ENCODE data around the gene LRRIQ1. TPM values are rescaled to one million over a fixed set of nuclear protein-coding genes. Genes with fewer than 3 reads are reported as not detected.
"Not testable (repeated sequence)": the region's sequence is repeated elsewhere in the genome, so short reads cannot be mapped to it uniquely, and the experiment has no call there.

Gene LRRIQ1
- total RNA-seq, 1 donor from 2014 or later, result 25.5 TPM

GRCh38 chr12:85206543-85206942 is 170.4 kb downstream of the LRRIQ1 start:
- Histone ChIP-seq H2AFZ (replicated peaks) (no peak overlapping the region), H3K9me3 (ENCODE audit: low read depth) (no peaks in the 10 kb centered on the region), H3K79me2 (ENCODE audit: low read depth) (no peaks in the 10 kb centered on the region), H4K20me1 (ENCODE audit: low read depth) (no peaks in the 10 kb centered on the region), H3K27me3 (no peaks in the 10 kb centered on the region), H3K27ac (no peak overlapping the region), H3K4me1 (no peaks in the 10 kb centered on the region), H3K4me3 (no peak overlapping the region), H3K36me3 (no peaks in the 10 kb centered on the region), H3F3A (ENCODE audit: low read depth) (no peaks in the 10 kb centered on the region), H3K9ac (no peak overlapping the region), H3K4me2 (no peak overlapping the region)
- H3K36me3 Mint-ChIP-seq, result peaks cover 3% of the 10 kb centered on the region
- TF ChIP-seq, protein P1, sequence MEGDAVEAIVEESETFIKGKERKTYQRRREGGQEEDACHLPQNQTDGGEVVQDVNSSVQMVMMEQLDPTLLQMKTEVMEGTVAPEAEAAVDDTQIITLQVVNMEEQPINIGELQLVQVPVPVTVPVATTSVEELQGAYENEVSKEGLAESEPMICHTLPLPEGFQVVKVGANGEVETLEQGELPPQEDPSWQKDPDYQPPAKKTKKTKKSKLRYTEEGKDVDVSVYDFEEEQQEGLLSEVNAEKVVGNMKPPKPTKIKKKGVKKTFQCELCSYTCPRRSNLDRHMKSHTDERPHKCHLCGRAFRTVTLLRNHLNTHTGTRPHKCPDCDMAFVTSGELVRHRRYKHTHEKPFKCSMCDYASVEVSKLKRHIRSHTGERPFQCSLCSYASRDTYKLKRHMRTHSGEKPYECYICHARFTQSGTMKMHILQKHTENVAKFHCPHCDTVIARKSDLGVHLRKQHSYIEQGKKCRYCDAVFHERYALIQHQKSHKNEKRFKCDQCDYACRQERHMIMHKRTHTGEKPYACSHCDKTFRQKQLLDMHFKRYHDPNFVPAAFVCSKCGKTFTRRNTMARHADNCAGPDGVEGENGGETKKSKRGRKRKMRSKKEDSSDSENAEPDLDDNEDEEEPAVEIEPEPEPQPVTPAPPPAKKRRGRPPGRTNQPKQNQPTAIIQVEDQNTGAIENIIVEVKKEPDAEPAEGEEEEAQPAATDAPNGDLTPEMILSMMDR (IDR thresholded peaks at IDR 0.05), result no peak
- no peak for TF ChIP-seq EZH2 (IDR thresholded peaks at IDR 0.05)
- no peak for TF ChIP-seq EZH2phosphoT487 (IDR thresholded peaks at IDR 0.05)
- peak overlapping the region; percentile 74 for H3K27ac Mint-ChIP-seq
- H3K27me3 Mint-ChIP-seq (ENCODE audit: insufficient read depth, low read depth), result peaks cover 2% of the 10 kb centered on the region
- no peak overlapping the region for H3K4me3 Mint-ChIP-seq
- no peaks in the 10 kb centered on the region for H3K4me1 Mint-ChIP-seq
- peaks cover 11% of the 10 kb centered on the region for H3K9me3 Mint-ChIP-seq
- DNase-seq (ENCODE audit: low spot score), result no peak

DNA sequence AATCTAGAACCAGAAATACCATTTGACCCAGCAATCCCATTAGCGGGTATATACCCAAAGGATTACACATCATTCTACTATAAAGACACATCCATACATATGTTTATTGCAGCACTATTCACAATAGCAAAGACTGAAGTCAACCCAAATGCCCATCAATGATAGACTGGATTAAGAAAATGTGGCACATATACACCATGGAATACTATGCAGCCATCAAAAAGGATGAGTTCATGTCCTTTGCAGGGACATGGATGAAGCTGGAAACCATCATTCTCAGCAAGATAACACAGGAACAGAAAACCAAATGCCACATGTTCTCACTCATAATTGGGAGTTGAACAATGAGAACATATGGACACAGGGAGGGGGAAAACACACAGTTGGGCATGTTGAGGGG is 188.2 kb downstream of the LRRIQ1 start:
- H3K27me3 ChIP-seq; H3K9ac ChIP-seq; H3K4me3 Mint-ChIP-seq; H3K9me3 ChIP-seq (ENCODE audit: low read depth); H3K36me3 ChIP-seq; H3K79me2 ChIP-seq (ENCODE audit: low read depth); H2AFZ ChIP-seq (replicated peaks); H3K36me3 Mint-ChIP-seq; H3F3A ChIP-seq (ENCODE audit: low read depth); H3K4me1 ChIP-seq; H3K4me2 ChIP-seq; H3K27ac Mint-ChIP-seq; H3K27ac ChIP-seq; DNase-seq (ENCODE audit: low spot score); H3K4me1 Mint-ChIP-seq; H3K27me3 Mint-ChIP-seq (ENCODE audit: insufficient read depth, low read depth); H3K9me3 Mint-ChIP-seq; H3K4me3 ChIP-seq; H4K20me1 ChIP-seq (ENCODE audit: low read depth): not testable (repeated sequence)

- Histone ChIP-seq H3K4me3 (no peak overlapping the region), H3F3A (ENCODE audit: low read depth) (no peaks in the 10 kb centered on the region), H3K79me2 (ENCODE audit: low read depth) (no peaks in the 10 kb centered on the region), H3K9me3 (ENCODE audit: low read depth) (no peaks in the 10 kb centered on the region), H4K20me1 (ENCODE audit: low read depth) (no peaks in the 10 kb centered on the region), H3K4me1 (no peaks in the 10 kb centered on the region), H3K27ac (no peak overlapping the region), H2AFZ (replicated peaks) (no peak overlapping the region), H3K27me3 (no peaks in the 10 kb centered on the region), H3K4me2 (no peak overlapping the region), H3K36me3 (no peaks in the 10 kb centered on the region), H3K9ac (no peak overlapping the region)
- Mint-ChIP-seq H3K4me1 (no peaks in the 10 kb centered on the region), H3K4me3 (no peak overlapping the region), H3K9me3 (no peaks in the 10 kb centered on the region), H3K27me3 (ENCODE audit: insufficient read depth, low read depth) (no peaks in the 10 kb centered on the region), H3K27ac (no peak overlapping the region), H3K36me3 (no peaks in the 10 kb centered on the region)
- no peak for TF ChIP-seq EZH2phosphoT487 (IDR thresholded peaks at IDR 0.05)
- no peak for TF ChIP-seq EZH2 (IDR thresholded peaks at IDR 0.05)
- TF ChIP-seq, protein P1 (IDR thresholded peaks at IDR 0.05), result no peak
- no peak for DNase-seq (ENCODE audit: low spot score)
Measured at GRCh38 chr12:85225501-85225900, 189.3 kb downstream of the LRRIQ1 start.

- no peaks in the 10 kb centered on the region for H3K4me1 Mint-ChIP-seq
- Histone ChIP-seq H3F3A (ENCODE audit: low read depth) (no peaks in the 10 kb centered on the region), H4K20me1 (ENCODE audit: low read depth) (no peaks in the 10 kb centered on the region), H3K4me1 (no peaks in the 10 kb centered on the region), H3K9me3 (ENCODE audit: low read depth) (no peaks in the 10 kb centered on the region), H2AFZ (replicated peaks) (no peak overlapping the region), H3K4me2 (no peak overlapping the region), H3K4me3 (no peak overlapping the region), H3K9ac (no peak overlapping the region), H3K27me3 (no peaks in the 10 kb centered on the region), H3K27ac (no peak overlapping the region), H3K79me2 (ENCODE audit: low read depth) (no peaks in the 10 kb centered on the region), H3K36me3 (no peaks in the 10 kb centered on the region)
- no peak overlapping the region for H3K27ac Mint-ChIP-seq
- no peak overlapping the region for H3K4me3 Mint-ChIP-seq
- TF ChIP-seq EZH2 (IDR thresholded peaks at IDR 0.05) (no peak), EZH2phosphoT487 (IDR thresholded peaks at IDR 0.05) (no peak)
- TF ChIP-seq, protein P1 (IDR thresholded peaks at IDR 0.05), result no peak
- peaks cover 2% of the 10 kb centered on the region for H3K9me3 Mint-ChIP-seq
- no peaks in the 10 kb centered on the region for H3K36me3 Mint-ChIP-seq
- H3K27me3 Mint-ChIP-seq (ENCODE audit: insufficient read depth, low read depth), result no peaks in the 10 kb centered on the region
- DNase-seq (ENCODE audit: low spot score), result no peak
Measured at GRCh38 chr12:85237327-85237726, 201.2 kb downstream of the LRRIQ1 start.
